Measurements from ENCODE around the gene RAP1GAP2.

Gene RAP1GAP2

GRCh38 chr17:2929881-2930533, 133.8 kb downstream of the RAP1GAP2 start:
- peak; percentile 71 for TF ChIP-seq CTCF (IDR thresholded peaks at IDR 0.05)

GRCh38 chr17:2931876-2932275, 135.6 kb downstream of the RAP1GAP2 start:
- TF ChIP-seq CTCF (IDR thresholded peaks at IDR 0.05) = no peak

- no peak for TF ChIP-seq CTCF (IDR thresholded peaks at IDR 0.05)
Measured at GRCh38 chr17:2932946-2933345, 136.7 kb downstream of the RAP1GAP2 start.

GRCh38 chr17:2933606-2934005, 137.4 kb downstream of the RAP1GAP2 start:
- TF ChIP-seq CTCF (IDR thresholded peaks at IDR 0.05) = no peak

GRCh38 chr17:2935632-2936031, 139.4 kb downstream of the RAP1GAP2 start:
- TF ChIP-seq CTCF (IDR thresholded peaks at IDR 0.05) = no peak

GRCh38 chr17:2936351-2936750, 140.1 kb downstream of the RAP1GAP2 start:
- no peak for TF ChIP-seq CTCF (IDR thresholded peaks at IDR 0.05)

GRCh38 chr17:2936771-2937321, 140.6 kb downstream of the RAP1GAP2 start:
- TF ChIP-seq CTCF (IDR thresholded peaks at IDR 0.05) = no peak

All from LNCAP (cell line).